Astrocyte (in vitro differentiated cells and primary cell): ENCODE results near the gene PTPN11.
"Not testable (repeated sequence)": the region's sequence is repeated elsewhere in the genome, so short reads cannot be mapped to it uniquely, and the experiment has no call there.

Source experiments
- CTCF ChIP-seq: IDR thresholded peaks from 2 replicates; pipeline ENCODE4 v1.5.1; 2011; ENCODE audit warnings: low read depth, mild to moderate bottlenecking, inconsistent platforms, low read length, moderate library complexity; ENCODE audit not compliant: insufficient read depth
- EZH2 ChIP-seq: IDR thresholded peaks from 2 replicates; pipeline ENCODE4 v1.6.1; 2012; ENCODE audit warnings: mild to moderate bottlenecking, low read length, inconsistent platforms; ENCODE audit not compliant: insufficient read depth

- not testable (repeated sequence) for TF ChIP-seq CTCF, EZH2
These were observed 29.4 kb downstream of the PTPN11 start for GRCh38 chr12:112448165-112448564.
